Colon (tissue), 2 donors: Measurements from ENCODE around the gene MUC5AC.

Experiments used
- FAIRE-seq: peaks from 2 replicates; lab custom pipeline; 2012; peaks lifted over from hg19 to GRCh38; lab: Jason Lieb, UNC
- donor health status: control.
- donor health status: control.

Gene MUC5AC

GRCh38 chr11:1196516-1197391, 39.0 kb downstream of the MUC5AC start:
- no peak for FAIRE-seq

DNA sequence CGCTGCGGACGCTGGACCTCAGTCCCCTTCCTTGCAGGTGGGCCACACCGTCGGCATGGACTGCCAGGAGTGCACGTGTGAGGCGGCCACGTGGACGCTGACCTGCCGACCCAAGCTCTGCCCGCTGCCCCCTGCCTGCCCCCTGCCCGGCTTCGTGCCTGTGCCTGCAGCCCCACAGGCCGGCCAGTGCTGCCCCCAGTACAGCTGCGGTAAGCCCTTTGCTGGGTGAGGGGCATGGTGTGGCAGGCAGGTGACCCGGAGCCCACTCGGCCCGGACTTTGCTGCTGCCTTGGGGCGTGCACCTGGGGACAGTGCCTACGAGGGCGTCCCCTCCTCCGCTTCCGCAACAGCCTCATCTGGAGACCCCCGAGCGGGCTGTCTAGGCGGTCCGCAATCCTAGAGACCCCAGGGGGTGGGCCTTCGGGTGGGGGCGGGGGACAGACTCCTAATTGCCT, 39.7 kb downstream of the MUC5AC start:
- no peak for FAIRE-seq

GRCh38 chr11:1197886-1198560, 40.3 kb downstream of the MUC5AC start:
- no peak for FAIRE-seq

- FAIRE-seq, result no peak
Measured at GRCh38 chr11:1198561-1199240, 40.9 kb downstream of the MUC5AC start.

DNA sequence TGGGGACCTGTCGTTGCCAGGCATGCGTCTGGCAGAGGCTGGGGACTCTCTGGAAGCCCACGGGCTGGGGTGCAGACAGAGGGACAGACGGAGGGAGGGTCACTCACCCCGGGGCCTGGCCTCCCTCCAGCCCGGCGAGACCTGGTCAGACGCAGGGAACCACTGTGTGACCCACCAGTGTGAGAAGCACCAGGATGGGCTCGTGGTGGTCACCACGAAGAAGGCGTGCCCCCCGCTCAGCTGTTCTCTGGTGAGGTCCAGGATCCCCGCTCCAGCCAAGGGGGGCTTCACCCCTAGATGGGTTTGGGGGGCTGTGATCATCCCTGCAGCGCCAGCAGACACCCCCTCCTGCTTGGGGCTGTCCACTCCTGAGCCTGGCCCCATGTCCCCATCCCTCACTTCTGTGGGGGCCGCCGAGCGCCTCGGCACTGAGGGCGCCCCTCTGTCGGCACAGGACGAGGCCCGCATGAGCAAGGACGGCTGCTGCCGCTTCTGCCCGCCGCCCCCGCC, 41.5 kb downstream of the MUC5AC start:
- FAIRE-seq, result no peak

GRCh38 chr11:1199751-1200610, 42.2 kb downstream of the MUC5AC start:
- FAIRE-seq, result no peak

- FAIRE-seq, result no peak
Measured at GRCh38 chr11:1200611-1201191, 42.9 kb downstream of the MUC5AC start.

DNA sequence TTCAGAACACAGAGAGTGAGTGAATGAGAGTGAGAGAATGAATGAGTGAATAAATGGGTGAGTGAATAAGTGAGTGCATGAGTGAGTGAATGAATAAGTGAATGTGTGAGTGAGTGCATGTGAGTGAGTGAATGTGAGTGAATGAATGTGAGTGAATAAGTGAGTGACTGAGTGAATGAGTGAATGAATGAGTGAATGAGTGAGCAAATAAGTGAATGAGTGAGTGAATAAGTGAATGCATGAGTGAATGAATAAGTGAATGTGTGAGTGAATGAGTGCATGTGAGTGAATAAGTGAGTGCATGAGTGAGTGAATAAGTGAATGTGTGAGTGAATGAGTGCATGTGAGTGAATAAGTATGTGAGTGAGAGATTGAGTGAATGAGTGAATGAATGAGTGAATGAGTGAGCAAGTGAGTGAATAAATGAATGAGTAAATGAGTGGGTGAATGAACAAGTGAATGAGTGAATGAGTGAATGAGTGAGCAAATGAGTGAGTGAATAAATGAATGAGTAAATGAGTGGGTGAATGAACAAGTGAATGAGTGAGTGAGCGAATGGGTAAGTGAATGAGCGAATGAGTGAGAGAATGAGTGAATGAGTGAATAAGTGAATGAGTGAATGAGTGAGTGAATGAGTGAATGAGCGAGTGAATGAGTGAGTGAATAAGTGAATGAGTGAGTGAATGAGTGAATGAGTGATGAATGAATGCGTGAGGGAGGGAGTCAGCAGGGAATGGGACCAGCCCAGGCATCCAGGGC, 43.8 kb downstream of the MUC5AC start:
- no peak for FAIRE-seq

- no peak for FAIRE-seq
Measured at GRCh38 chr11:1202154-1202775, 44.5 kb downstream of the MUC5AC start.

- no peak for FAIRE-seq
Measured at GRCh38 chr11:1202776-1203504, 45.2 kb downstream of the MUC5AC start.

DNA sequence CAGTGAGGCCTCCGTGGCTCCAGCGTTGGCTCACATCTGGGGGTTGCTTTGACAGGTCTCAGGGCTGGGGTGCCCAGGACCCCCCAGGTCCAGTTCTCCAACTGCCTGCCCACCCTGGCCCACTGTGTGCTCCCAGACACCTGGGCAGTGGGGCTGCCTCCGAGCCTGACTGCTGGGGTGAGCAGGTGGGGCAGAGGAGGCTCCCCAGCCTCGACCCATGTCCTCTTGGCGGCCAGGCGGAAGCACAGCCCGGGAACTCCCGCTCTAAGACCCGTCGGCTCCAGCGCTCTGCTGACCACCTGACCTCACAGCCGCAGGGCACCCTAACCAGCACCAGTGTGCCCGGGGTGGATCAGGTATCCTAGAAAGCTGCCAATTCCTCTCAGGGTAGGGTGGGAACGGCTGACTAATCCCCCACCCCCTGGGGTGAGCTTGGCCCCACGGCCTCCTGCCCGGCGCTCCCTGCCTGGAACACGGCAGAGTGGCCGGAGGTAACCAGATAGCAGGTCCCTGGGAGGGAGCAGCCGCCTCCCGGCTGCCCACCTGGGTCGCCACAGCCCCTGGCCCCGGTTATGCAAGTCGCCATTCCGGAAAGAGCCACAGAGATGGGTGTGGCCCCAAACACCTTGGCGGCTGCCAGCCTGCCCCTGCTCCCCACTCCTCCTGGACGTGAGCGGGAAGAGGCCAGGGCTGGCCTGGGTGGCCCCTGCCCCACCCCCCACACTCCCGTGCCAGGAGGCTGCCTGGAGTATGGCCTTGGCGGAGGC, 45.9 kb downstream of the MUC5AC start:
- FAIRE-seq, result no peak

GRCh38 chr11:1204381-1205101, 46.8 kb downstream of the MUC5AC start:
- FAIRE-seq, result no peak

GRCh38 chr11:1205121-1205986, 47.6 kb downstream of the MUC5AC start:
- FAIRE-seq, result no peak

GRCh38 chr11:1205987-1206331, 48.2 kb downstream of the MUC5AC start:
- no peak for FAIRE-seq

- FAIRE-seq, result no peak
Measured at GRCh38 chr11:1206391-1207271, 48.9 kb downstream of the MUC5AC start.
